ENCODE data around the gene IP6K2.
A peak's percentile ranks its signal among the peaks of the same experiment; 100 is the strongest.
"Not testable (repeated sequence)": the region's sequence is repeated elsewhere in the genome, so short reads cannot be mapped to it uniquely, and the experiment has no call there.

IP6K2 gene

DNA sequence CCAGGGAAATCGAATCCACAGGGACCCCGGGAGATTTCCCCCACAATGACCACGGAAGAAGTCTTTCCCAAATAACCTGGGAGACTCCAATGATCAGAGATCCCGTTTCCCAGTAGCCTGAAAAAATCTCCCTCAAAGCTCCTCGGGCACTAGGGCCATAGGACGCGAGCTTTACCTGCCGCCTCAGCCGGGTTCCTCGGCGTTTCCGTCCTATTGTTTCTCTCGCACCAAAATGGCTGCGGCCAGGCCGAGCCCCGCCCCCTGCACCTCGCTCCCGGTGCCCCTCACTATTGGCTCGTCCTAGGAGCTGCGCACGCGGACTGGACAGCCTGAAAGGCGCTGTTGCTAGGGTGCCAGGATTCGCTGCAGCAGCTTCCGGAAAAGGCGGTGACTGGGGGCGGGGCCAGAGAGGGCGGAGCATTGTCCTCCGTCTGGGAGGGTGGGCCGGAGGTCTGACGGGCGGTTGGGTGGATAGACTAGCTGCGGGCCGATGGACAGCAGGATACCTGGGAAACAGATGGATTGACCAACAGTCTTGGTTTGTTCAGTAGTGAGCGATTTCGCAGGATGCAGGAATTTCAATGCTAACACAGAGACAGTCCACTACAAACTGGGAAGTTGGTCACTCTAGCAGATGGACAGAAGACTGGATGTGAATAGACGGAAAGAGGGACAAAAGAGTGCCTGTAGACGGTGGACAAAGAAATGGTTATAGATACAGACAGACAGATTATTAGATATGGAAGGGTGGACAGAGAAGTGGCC is at the start of gene IP6K2:
Gene IP6K2, minus strand, starts transcription at position 240 of the 765 bp plus-strand sequence. CDS start 21,930 bp downstream, outside the sequence.
- peaks cover 10% of the 10 kb centered on the region for H3K4me1 ChIP-seq (ENCODE audit: control insufficient read depth, insufficient read depth, low read length)
- no peaks in the 10 kb centered on the region for H3K9me3 ChIP-seq (ENCODE audit: control insufficient read depth, insufficient read depth, low read length)
- H3K9ac ChIP-seq (ENCODE audit: low read depth, low read length): peak within 1 kb of the TSS; percentile 99
- peak within 1 kb of the TSS; percentile 96 for H3K4me3 ChIP-seq (ENCODE audit: low read depth, low read length)
- H3K27me3 ChIP-seq (ENCODE audit: control insufficient read depth, insufficient read depth, low read length): peaks cover 5% of the 10 kb centered on the region
- H3K36me3 ChIP-seq (ENCODE audit: control insufficient read depth, insufficient read depth, low read length): peaks cover 16% of the 10 kb centered on the region

- no peaks in the 10 kb centered on the region for H3K4me1 ChIP-seq (ENCODE audit: control insufficient read depth, insufficient read depth, low read length)
- H3K27me3 ChIP-seq (ENCODE audit: control insufficient read depth, insufficient read depth, low read length): no peaks in the 10 kb centered on the region
- no peak overlapping the region for H3K9ac ChIP-seq (ENCODE audit: low read depth, low read length)
- peaks cover 2% of the 10 kb centered on the region for H3K36me3 ChIP-seq (ENCODE audit: control insufficient read depth, insufficient read depth, low read length)
- no peaks in the 10 kb centered on the region for H3K9me3 ChIP-seq (ENCODE audit: control insufficient read depth, insufficient read depth, low read length)
- no peak overlapping the region for H3K4me3 ChIP-seq (ENCODE audit: low read depth, low read length)
Observed at GRCh38 chr3:48765376-48765775, 48.4 kb upstream of the IP6K2 start.

DNA sequence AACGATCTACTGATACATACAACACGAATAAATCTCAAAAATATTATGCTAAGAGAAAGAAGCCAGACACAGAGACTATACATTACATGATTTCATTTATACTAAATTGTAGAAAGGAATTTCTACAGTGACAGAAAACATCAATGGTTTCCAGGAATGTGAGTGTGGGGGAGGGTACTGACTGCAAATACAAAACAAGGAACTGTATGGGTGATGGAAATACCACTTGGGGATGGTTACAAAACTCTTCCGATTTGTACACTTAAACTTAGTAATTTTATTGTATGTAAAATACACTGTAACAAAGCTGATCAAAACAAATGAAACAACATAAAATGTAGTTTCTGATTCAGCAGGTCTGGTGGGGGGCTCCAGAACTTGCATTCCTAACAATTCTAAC is 45.8 kb upstream of the IP6K2 start:
- Histone ChIP-seq H3K4me1 (ENCODE audit: control insufficient read depth, insufficient read depth, low read length) (no peaks in the 10 kb centered on the region), H3K9me3 (ENCODE audit: control insufficient read depth, insufficient read depth, low read length) (no peaks in the 10 kb centered on the region), H3K4me3 (ENCODE audit: low read depth, low read length) (no peak overlapping the region), H3K9ac (ENCODE audit: low read depth, low read length) (no peak overlapping the region), H3K36me3 (ENCODE audit: control insufficient read depth, insufficient read depth, low read length) (no peaks in the 10 kb centered on the region), H3K27me3 (ENCODE audit: control insufficient read depth, insufficient read depth, low read length) (no peaks in the 10 kb centered on the region)

DNA sequence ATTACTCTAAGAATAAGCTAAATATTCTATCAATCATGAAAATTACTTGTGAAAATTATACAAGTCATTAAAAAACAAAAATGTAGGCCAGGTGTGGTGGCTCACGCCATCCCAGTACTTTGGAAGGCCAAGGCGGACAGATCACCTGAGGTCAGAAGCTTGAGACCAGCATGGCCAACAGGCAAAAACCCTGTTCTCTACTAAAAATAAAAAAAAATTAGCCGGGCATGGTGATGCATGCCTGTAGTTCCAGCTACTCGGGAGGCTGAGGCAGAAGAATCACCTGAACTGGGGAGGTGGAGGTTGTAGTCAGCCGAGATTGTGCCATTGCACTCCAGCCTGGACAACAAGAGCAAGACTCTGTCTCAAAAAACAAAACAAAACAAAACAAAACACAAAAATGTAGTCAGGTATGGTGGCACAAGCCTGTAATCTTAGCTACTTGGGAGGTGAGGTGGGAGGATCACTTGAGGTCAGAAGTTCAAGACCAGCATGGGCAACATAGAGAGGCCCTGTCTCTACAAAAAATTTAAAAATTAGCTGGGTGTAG is 43.0 kb upstream of the IP6K2 start:
- H3K4me3 ChIP-seq (ENCODE audit: low read depth, low read length); H3K9ac ChIP-seq (ENCODE audit: low read depth, low read length); H3K4me1 ChIP-seq (ENCODE audit: control insufficient read depth, insufficient read depth, low read length); H3K9me3 ChIP-seq (ENCODE audit: control insufficient read depth, insufficient read depth, low read length); H3K36me3 ChIP-seq (ENCODE audit: control insufficient read depth, insufficient read depth, low read length); H3K27me3 ChIP-seq (ENCODE audit: control insufficient read depth, insufficient read depth, low read length): not testable (repeated sequence)

DNA sequence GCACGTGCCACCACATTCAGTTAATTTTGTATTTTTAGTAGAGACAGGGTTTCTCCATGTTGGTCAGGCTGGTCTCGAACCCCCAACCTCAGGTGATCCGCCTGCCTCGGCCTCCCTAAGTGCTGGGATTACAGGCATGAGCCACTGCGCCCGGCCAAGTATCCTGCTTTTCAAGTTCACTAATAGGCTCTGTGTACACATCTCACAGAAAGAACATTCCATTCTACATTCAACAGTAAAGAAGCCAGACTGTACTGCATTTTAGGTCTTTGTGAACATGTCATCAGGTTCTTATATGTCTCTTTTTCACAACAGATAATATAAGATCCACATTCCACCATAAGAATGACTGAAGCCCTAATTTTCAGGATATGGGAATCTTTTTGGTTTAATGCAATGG is 42.5 kb upstream of the IP6K2 start:
- H3K9ac ChIP-seq (ENCODE audit: low read depth, low read length); H3K27me3 ChIP-seq (ENCODE audit: control insufficient read depth, insufficient read depth, low read length); H3K4me1 ChIP-seq (ENCODE audit: control insufficient read depth, insufficient read depth, low read length); H3K4me3 ChIP-seq (ENCODE audit: low read depth, low read length); H3K9me3 ChIP-seq (ENCODE audit: control insufficient read depth, insufficient read depth, low read length); H3K36me3 ChIP-seq (ENCODE audit: control insufficient read depth, insufficient read depth, low read length): not testable (repeated sequence)

GRCh38 chr3:48759071-48759470 is 42.0 kb upstream of the IP6K2 start:
- H3K4me3 ChIP-seq (ENCODE audit: low read depth, low read length): no peak overlapping the region
- H3K27me3 ChIP-seq (ENCODE audit: control insufficient read depth, insufficient read depth, low read length): no peaks in the 10 kb centered on the region
- H3K36me3 ChIP-seq (ENCODE audit: control insufficient read depth, insufficient read depth, low read length): no peaks in the 10 kb centered on the region
- no peaks in the 10 kb centered on the region for H3K4me1 ChIP-seq (ENCODE audit: control insufficient read depth, insufficient read depth, low read length)
- no peaks in the 10 kb centered on the region for H3K9me3 ChIP-seq (ENCODE audit: control insufficient read depth, insufficient read depth, low read length)
- no peak overlapping the region for H3K9ac ChIP-seq (ENCODE audit: low read depth, low read length)

DNA sequence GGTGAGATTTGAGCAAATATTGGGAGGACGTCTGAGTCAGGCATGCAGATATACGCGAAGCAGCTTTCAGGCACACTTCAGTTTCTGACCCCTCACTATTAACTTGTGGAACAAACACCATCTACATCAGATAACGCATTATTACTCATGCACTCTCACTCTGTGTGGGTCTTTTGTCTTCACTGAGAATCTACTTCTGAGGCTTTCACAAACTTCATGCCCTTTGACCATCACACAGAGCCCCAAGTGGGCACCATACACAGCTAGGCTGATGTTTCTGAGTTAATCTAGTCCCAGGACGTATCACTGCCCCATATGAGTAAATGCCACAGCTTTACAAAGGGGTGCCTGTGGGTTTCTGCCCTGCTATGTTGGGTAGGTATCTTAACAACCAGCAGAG is 39.6 kb upstream of the IP6K2 start:
- Histone ChIP-seq H3K27me3 (ENCODE audit: control insufficient read depth, insufficient read depth, low read length) (no peaks in the 10 kb centered on the region), H3K9me3 (ENCODE audit: control insufficient read depth, insufficient read depth, low read length) (no peaks in the 10 kb centered on the region), H3K4me3 (ENCODE audit: low read depth, low read length) (no peak overlapping the region), H3K9ac (ENCODE audit: low read depth, low read length) (no peak overlapping the region), H3K36me3 (ENCODE audit: control insufficient read depth, insufficient read depth, low read length) (no peaks in the 10 kb centered on the region), H3K4me1 (ENCODE audit: control insufficient read depth, insufficient read depth, low read length) (no peaks in the 10 kb centered on the region)

- Histone ChIP-seq H3K4me3 (ENCODE audit: low read depth, low read length) (no peak overlapping the region), H3K27me3 (ENCODE audit: control insufficient read depth, insufficient read depth, low read length) (no peaks in the 10 kb centered on the region), H3K36me3 (ENCODE audit: control insufficient read depth, insufficient read depth, low read length) (no peaks in the 10 kb centered on the region), H3K9ac (ENCODE audit: low read depth, low read length) (no peak overlapping the region), H3K4me1 (ENCODE audit: control insufficient read depth, insufficient read depth, low read length) (no peaks in the 10 kb centered on the region), H3K9me3 (ENCODE audit: control insufficient read depth, insufficient read depth, low read length) (no peaks in the 10 kb centered on the region)
Observed at GRCh38 chr3:48750856-48751255, 33.8 kb upstream of the IP6K2 start.

GRCh38 chr3:48748754-48749153 is 31.7 kb upstream of the IP6K2 start:
- Histone ChIP-seq H3K9ac (ENCODE audit: low read depth, low read length) (no peak overlapping the region), H3K36me3 (ENCODE audit: control insufficient read depth, insufficient read depth, low read length) (no peaks in the 10 kb centered on the region), H3K4me3 (ENCODE audit: low read depth, low read length) (no peak overlapping the region), H3K27me3 (ENCODE audit: control insufficient read depth, insufficient read depth, low read length) (no peaks in the 10 kb centered on the region), H3K4me1 (ENCODE audit: control insufficient read depth, insufficient read depth, low read length) (no peaks in the 10 kb centered on the region), H3K9me3 (ENCODE audit: control insufficient read depth, insufficient read depth, low read length) (no peaks in the 10 kb centered on the region)

DNA sequence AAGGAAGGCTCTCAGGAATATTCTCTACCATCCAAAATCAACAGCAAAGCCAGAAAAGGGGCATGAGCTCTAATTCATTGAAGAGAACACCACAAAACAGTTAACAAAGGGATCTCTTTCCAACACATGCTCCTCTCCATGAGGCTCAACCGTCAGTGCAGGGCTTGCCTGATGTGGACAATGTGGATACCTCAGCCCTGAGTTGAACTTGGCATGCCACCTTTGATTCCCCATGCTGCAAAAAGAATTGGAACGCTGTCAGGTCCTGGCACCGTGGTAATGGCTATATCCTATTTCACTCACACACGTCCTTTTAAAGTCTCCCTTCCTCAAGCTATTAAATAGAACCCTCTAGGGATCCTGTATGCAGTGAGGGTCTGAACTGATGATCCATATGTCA is 30.7 kb upstream of the IP6K2 start:
- Histone ChIP-seq H3K36me3 (ENCODE audit: control insufficient read depth, insufficient read depth, low read length) (no peaks in the 10 kb centered on the region), H3K27me3 (ENCODE audit: control insufficient read depth, insufficient read depth, low read length) (no peaks in the 10 kb centered on the region), H3K4me3 (ENCODE audit: low read depth, low read length) (no peak overlapping the region), H3K9ac (ENCODE audit: low read depth, low read length) (no peak overlapping the region), H3K9me3 (ENCODE audit: control insufficient read depth, insufficient read depth, low read length) (no peaks in the 10 kb centered on the region), H3K4me1 (ENCODE audit: control insufficient read depth, insufficient read depth, low read length) (no peaks in the 10 kb centered on the region)

DNA sequence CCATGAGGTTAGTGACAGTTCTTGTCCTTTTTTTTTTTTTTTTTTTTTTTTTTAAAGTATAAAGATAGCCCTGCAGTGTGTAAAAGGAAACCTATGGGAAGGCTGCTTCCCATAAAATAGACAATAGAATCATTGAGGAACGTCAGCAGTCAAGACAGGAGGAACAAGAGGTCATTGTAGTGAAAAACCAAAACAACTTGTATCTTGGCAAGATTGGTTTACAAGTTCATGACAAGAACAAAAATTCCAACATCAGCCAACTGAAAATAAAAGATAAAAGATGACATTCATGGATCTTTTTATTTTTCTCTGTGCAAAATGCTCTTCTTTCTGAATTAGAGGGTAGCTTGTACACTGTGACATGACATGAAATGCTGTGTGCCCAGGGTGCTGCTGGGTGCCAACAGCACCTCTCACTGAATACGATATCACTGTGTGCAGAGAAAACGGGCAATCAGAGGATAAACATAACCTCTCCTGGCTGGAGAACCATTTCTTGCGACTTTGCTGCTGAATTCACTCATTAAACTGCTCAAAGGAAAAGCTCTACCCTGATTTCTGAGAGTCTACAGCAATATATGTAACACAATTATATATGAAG is 30.1 kb upstream of the IP6K2 start:
- H3K4me1 ChIP-seq (ENCODE audit: control insufficient read depth, insufficient read depth, low read length): no peaks in the 10 kb centered on the region
- H3K4me3 ChIP-seq (ENCODE audit: low read depth, low read length): no peak overlapping the region
- H3K9me3 ChIP-seq (ENCODE audit: control insufficient read depth, insufficient read depth, low read length): no peaks in the 10 kb centered on the region
- no peak overlapping the region for H3K9ac ChIP-seq (ENCODE audit: low read depth, low read length)
- no peaks in the 10 kb centered on the region for H3K36me3 ChIP-seq (ENCODE audit: control insufficient read depth, insufficient read depth, low read length)
- H3K27me3 ChIP-seq (ENCODE audit: control insufficient read depth, insufficient read depth, low read length): no peaks in the 10 kb centered on the region

GRCh38 chr3:48743773-48744172 is 26.8 kb upstream of the IP6K2 start:
- Histone ChIP-seq H3K36me3 (ENCODE audit: control insufficient read depth, insufficient read depth, low read length) (no peaks in the 10 kb centered on the region), H3K9ac (ENCODE audit: low read depth, low read length) (no peak overlapping the region), H3K27me3 (ENCODE audit: control insufficient read depth, insufficient read depth, low read length) (no peaks in the 10 kb centered on the region), H3K9me3 (ENCODE audit: control insufficient read depth, insufficient read depth, low read length) (no peaks in the 10 kb centered on the region), H3K4me3 (ENCODE audit: low read depth, low read length) (no peak overlapping the region), H3K4me1 (ENCODE audit: control insufficient read depth, insufficient read depth, low read length) (no peaks in the 10 kb centered on the region)

Measured in iPS-15b (cell line).